ENCODE results near the gene FAR2. TPM values are rescaled to one million over a fixed set of nuclear protein-coding genes. Genes with fewer than 3 reads are reported as not detected.

Gene FAR2
- total RNA-seq, 2 experiments from 2014 or later, result 0.53 to 1.6 TPM

DNA sequence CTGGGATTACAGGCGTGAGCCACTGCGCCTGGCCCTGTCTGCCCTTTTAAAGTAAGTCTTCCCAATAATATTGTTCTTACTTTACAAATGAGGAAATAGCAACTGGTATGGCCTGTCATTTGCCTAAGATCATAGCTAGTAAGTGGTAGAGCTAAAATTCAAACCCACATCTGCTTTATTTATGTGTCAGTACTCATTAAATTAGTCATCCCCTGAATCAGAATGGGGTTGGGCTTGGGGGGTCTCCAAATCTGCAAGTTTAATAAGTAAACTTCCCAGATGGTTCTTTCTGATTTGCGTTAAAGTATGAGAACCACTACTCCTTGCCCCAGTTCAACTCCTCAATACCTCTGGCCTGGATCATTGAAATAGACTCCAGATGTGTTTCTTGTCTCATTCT, 96.2 kb downstream of the FAR2 start:
- Mint-ChIP-seq H3K4me3 (no peak overlapping the region), H3K36me3 (ENCODE audit: low read depth) (no peaks in the 10 kb centered on the region), H3K9me3 (peaks cover 2% of the 10 kb centered on the region), H3K27me3 (no peaks in the 10 kb centered on the region), H3K4me1 (ENCODE audit: low read depth) (peaks cover 7% of the 10 kb centered on the region), H3K27ac (no peak overlapping the region)
- DNase-seq (no peak), ATAC-seq (ENCODE audit: poor library complexity) (no peak)
- no peaks in the 10 kb centered on the region for H3K36me3 ChIP-seq (ENCODE audit: insufficient read depth, low read length)
- H3K4me3 ChIP-seq (ENCODE audit: low read length), result no peak overlapping the region
- H3K9me3 ChIP-seq (ENCODE audit: control insufficient read depth in 1 of 2, insufficient read depth in 1 of 2, low read length in 2 of 2), result peaks cover 0 to 7% of the 10 kb centered on the region in 2 experiments
- H3K27me3 ChIP-seq (ENCODE audit: control insufficient read depth in 1 of 2, insufficient read depth in 2 of 2, low read length in 2 of 2), result no peaks in the 10 kb centered on the region
- POLR2A ChIA-PET, result no interaction called here
- TF ChIP-seq, protein P1, sequence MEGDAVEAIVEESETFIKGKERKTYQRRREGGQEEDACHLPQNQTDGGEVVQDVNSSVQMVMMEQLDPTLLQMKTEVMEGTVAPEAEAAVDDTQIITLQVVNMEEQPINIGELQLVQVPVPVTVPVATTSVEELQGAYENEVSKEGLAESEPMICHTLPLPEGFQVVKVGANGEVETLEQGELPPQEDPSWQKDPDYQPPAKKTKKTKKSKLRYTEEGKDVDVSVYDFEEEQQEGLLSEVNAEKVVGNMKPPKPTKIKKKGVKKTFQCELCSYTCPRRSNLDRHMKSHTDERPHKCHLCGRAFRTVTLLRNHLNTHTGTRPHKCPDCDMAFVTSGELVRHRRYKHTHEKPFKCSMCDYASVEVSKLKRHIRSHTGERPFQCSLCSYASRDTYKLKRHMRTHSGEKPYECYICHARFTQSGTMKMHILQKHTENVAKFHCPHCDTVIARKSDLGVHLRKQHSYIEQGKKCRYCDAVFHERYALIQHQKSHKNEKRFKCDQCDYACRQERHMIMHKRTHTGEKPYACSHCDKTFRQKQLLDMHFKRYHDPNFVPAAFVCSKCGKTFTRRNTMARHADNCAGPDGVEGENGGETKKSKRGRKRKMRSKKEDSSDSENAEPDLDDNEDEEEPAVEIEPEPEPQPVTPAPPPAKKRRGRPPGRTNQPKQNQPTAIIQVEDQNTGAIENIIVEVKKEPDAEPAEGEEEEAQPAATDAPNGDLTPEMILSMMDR (IDR thresholded peaks at IDR 0.05), result no peak
- intact Hi-C loops (cut with DNase I, micrococcal nuclease), result no loop called here
- peaks cover 4% of the 10 kb centered on the region for H3K4me1 ChIP-seq (ENCODE audit: insufficient read depth, low read length)
- CTCF ChIA-PET, result no interaction called here
- H3K27ac ChIP-seq (ENCODE audit: low read depth in 1 of 2, low read length in 2 of 2), result no peak overlapping the region

DNA sequence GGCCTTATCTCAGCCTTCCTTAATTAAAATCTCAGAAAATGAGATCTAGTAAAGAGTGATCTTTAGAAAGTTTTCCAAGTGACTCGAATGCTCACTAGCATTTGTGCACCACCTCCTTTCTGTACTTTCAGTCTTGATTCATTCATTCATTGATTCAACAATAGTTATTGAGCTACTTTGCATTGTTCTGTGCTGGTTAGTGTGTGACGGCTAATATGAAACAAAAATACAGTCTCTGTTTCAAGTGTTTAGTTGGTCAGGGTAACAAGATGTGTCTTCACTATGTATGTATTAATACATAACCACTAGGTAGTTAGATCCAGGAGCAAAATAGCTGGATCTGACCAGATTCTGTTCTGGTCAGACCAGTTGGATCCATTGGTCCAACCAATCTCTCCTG, 100.9 kb downstream of the FAR2 start:
- no peak overlapping the region for H3K4me3 Mint-ChIP-seq
- POLR2A ChIA-PET, result no interaction called here
- CTCF ChIA-PET, result no interaction called here
- intact Hi-C loops (cut with DNase I, micrococcal nuclease), result no loop called here
- no peak overlapping the region for H3K27ac Mint-ChIP-seq
- ATAC-seq (ENCODE audit: poor library complexity), result no peak
- H3K36me3 Mint-ChIP-seq (ENCODE audit: low read depth), result no peaks in the 10 kb centered on the region
- Histone ChIP-seq H3K27me3 (ENCODE audit: control insufficient read depth in 1 of 2, insufficient read depth in 2 of 2, low read length in 2 of 2) (no peaks in the 10 kb centered on the region), H3K4me1 (ENCODE audit: insufficient read depth, low read length) (no peaks in the 10 kb centered on the region), H3K27ac (ENCODE audit: low read depth in 1 of 2, low read length in 2 of 2) (no peak overlapping the region), H3K4me3 (ENCODE audit: low read length) (no peak overlapping the region), H3K9me3 (ENCODE audit: control insufficient read depth in 1 of 2, insufficient read depth in 1 of 2, low read length in 2 of 2) (peaks cover 0 to 2% of the 10 kb centered on the region in 2 experiments), H3K36me3 (ENCODE audit: insufficient read depth, low read length) (no peaks in the 10 kb centered on the region)
- H3K9me3 Mint-ChIP-seq, result no peaks in the 10 kb centered on the region
- no peaks in the 10 kb centered on the region for H3K27me3 Mint-ChIP-seq
- H3K4me1 Mint-ChIP-seq (ENCODE audit: low read depth), result no peaks in the 10 kb centered on the region
- TF ChIP-seq, protein P1 (IDR thresholded peaks at IDR 0.05), result no peak
- no peak for DNase-seq

DNA sequence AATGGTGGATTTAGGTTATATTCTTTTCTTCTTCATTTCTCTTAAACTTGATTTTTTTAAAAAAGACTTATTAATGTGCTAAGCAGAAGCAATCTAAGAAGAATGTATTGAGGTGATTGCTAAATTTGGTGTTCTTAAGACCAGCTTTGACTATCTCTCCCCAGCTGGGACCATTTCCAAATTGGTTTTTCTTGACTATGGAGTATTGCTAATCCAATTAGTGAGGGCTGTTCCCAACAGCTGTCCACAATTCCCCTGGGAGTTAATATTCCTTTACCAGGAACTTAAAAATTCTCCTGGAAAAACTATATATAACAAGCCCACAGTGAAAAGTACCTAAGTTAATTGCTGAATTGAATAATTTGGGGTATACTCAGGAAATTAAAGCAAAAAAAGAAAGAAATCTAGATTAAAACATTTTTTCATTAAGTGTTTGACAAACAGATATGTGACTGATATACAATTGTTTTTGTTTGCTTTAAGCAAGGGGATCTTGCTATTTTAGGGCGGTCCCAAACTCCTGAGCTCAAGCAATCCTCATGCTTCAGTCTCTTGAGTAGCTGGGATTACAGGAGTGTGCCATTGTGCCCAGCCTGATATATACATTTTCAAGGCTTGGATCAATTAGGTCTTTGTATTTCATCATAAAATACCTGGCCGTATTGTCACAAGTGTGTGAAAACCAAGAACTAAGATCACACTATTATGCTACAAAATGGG, 105.0 kb downstream of the FAR2 start:
- Histone ChIP-seq H3K4me1 (ENCODE audit: insufficient read depth, low read length) (no peaks in the 10 kb centered on the region), H3K27ac (ENCODE audit: low read depth in 1 of 2, low read length in 2 of 2) (no peak overlapping the region), H3K27me3 (ENCODE audit: control insufficient read depth in 1 of 2, insufficient read depth in 2 of 2, low read length in 2 of 2) (no peaks in the 10 kb centered on the region), H3K4me3 (ENCODE audit: low read length) (no peak overlapping the region), H3K36me3 (ENCODE audit: insufficient read depth, low read length) (no peaks in the 10 kb centered on the region), H3K9me3 (ENCODE audit: control insufficient read depth in 1 of 2, insufficient read depth in 1 of 2, low read length in 2 of 2) (no peaks in the 10 kb centered on the region)
- intact Hi-C loops (cut with DNase I, micrococcal nuclease), result no loop called here
- POLR2A ChIA-PET, result no interaction called here
- H3K4me1 Mint-ChIP-seq (ENCODE audit: low read depth), result no peaks in the 10 kb centered on the region
- no peaks in the 10 kb centered on the region for H3K27me3 Mint-ChIP-seq
- TF ChIP-seq, protein P1 (IDR thresholded peaks at IDR 0.05), result no peak
- CTCF ChIA-PET, result interaction anchor here (0.7 kb wide), 1 partner anchor 34 kb away, joined by 3 read pairs; no protein-coding TSS in a partner anchor
- no peak overlapping the region for H3K27ac Mint-ChIP-seq
- ATAC-seq (ENCODE audit: poor library complexity), result no peak
- no peaks in the 10 kb centered on the region for H3K9me3 Mint-ChIP-seq
- no peak overlapping the region for H3K4me3 Mint-ChIP-seq
- H3K36me3 Mint-ChIP-seq (ENCODE audit: low read depth), result no peaks in the 10 kb centered on the region
- DNase-seq, result no peak

All from CD4-positive, alpha-beta T cell (primary cell).